22Rv1 (cell line): ENCODE data around the gene DESI2.

Experiments
- H3K27ac ChIP-seq: fragments of 450-650 bp; 2 replicates; pipeline ENCODE4 v1.5.1; 2017
- CTCF ChIP-seq: fragments of 450-650 bp; IDR thresholded peaks from 2 replicates; pipeline ENCODE4 v1.5.1; 2017; ENCODE audit warnings: mild to moderate bottlenecking
- ZFX ChIP-seq: fragments of 450-650 bp; IDR thresholded peaks from 2 replicates; pipeline ENCODE4 v1.6.1; 2017; ENCODE audit warnings: antibody characterized with exemption, borderline replicate concordance

DESI2 gene

GRCh38 chr1:244652623-244653438 is at the start of gene DESI2:
DESI2 (plus strand) TSS chr1:244653126; CDS start chr1:244653314, 188 bp downstream.
- H3K27ac ChIP-seq, result peak within 1 kb of the TSS; percentile 59
- TF ChIP-seq CTCF (peak; percentile 86), ZFX (no peak)

- H3K27ac ChIP-seq, result no peak overlapping the region
- no peak for TF ChIP-seq ZFX
- peak; percentile 96 for TF ChIP-seq CTCF
Measured at GRCh38 chr1:244603498-244603897, 49.4 kb upstream of the DESI2 start.

- TF ChIP-seq ZFX (no peak), CTCF (no peak)
- no peak overlapping the region for H3K27ac ChIP-seq
Measured at GRCh38 chr1:244605835-244606370, 47.0 kb upstream of the DESI2 start.

- TF ChIP-seq CTCF (no peak), ZFX (no peak)
Measured at GRCh38 chr1:244614113-244614836, 38.7 kb upstream of the DESI2 start.

GRCh38 chr1:244614879-244615278 is 38.0 kb upstream of the DESI2 start:
- TF ChIP-seq CTCF, result no peak
- TF ChIP-seq ZFX, result no peak

More at GRCh38 chr1:244614113-244614836, 38.7 kb upstream of the DESI2 start:
- no peak overlapping the region for H3K27ac ChIP-seq

GRCh38 chr1:244615301-244615700 is 37.6 kb upstream of the DESI2 start:
- TF ChIP-seq CTCF, result no peak
- no peak for TF ChIP-seq ZFX
- H3K27ac ChIP-seq, result no peak overlapping the region

More at GRCh38 chr1:244614879-244615278, 38.0 kb upstream of the DESI2 start:
- H3K27ac ChIP-seq, result no peak overlapping the region
